CD14-positive monocyte (primary cell): Measurements from ENCODE around the gene P2RY11. TPM values are rescaled to one million over a fixed set of nuclear protein-coding genes. Genes with fewer than 3 reads are reported as not detected.

Source experiments
- DNase-seq, 3 donors: peaks; one replicate each; pipeline ENCODE4 v3.0.0-alpha.2; 2011 to 2022
- H2AFZ ChIP-seq: 2 replicates; pipeline ENCODE4 v1.6.0; 2012; ENCODE audit warnings: mild to moderate bottlenecking, low read depth, low read length, inconsistent platforms; ENCODE audit not compliant: insufficient read depth, poor library complexity, severe bottlenecking
- H3K27ac ChIP-seq, 2 donors: 1 replicate in 1 of 2; 2 replicates in 1 of 2; pipeline ENCODE4 v1.5.1; 2012 to 2013; ENCODE audit warnings: low read length in 2 of 2, control low read depth in 1 of 2, inconsistent platforms in 1 of 2, low read depth in 1 of 2, mild to moderate bottlenecking in 1 of 2
- H3K27me3 ChIP-seq, 2 donors: one replicate each; pipeline versions ENCODE4 v1.6.0 to v1.6.1; 2011 to 2013; ENCODE audit warnings: low read length in 2 of 2; ENCODE audit not compliant: control insufficient read depth in 2 of 2, insufficient read depth in 2 of 2
- H3K36me3 ChIP-seq, 2 donors: replicated peaks in 1 of 2; 1 replicate in 1 of 2; 2 replicates in 1 of 2; pipeline versions ENCODE4 v1.5.1 to v1.6.1; 2012 to 2013; ENCODE audit warnings: low read length in 2 of 2, control low read depth in 1 of 2, inconsistent platforms in 1 of 2, mild to moderate bottlenecking in 1 of 2; ENCODE audit not compliant: insufficient read depth in 2 of 2, control insufficient read depth in 1 of 2
- H3K4me1 ChIP-seq, 2 donors: 1 replicate in 1 of 2; 2 replicates in 1 of 2; pipeline versions ENCODE4 v1.5.1 to v1.6.1; 2012 to 2013; ENCODE audit warnings: low read length in 2 of 2, control low read depth in 1 of 2, inconsistent platforms in 1 of 2, mild to moderate bottlenecking in 1 of 2, moderate library complexity in 1 of 2; ENCODE audit not compliant: insufficient read depth in 2 of 2, control insufficient read depth in 1 of 2
- H3K4me2 ChIP-seq: replicated peaks from 2 replicates; pipeline ENCODE3; 2012; ENCODE audit warnings: low read length, moderate library complexity, mild to moderate bottlenecking; ENCODE audit not compliant: poor library complexity, severe bottlenecking; ENCODE audit errors: extremely low read depth
- H3K4me3 ChIP-seq, 3 experiments: fragments of 200-600 bp in 1 of 3; sonication (generic) in 1 of 3; replicated peaks in 1 of 3; 1 replicate in 2 of 3; 2 replicates in 1 of 3; pipeline ENCODE4 v1.5.1; 2011 to 2013; ENCODE audit warnings: low read length in 3 of 3, mild to moderate bottlenecking in 3 of 3, control low read depth in 2 of 3, low read depth in 2 of 3, inconsistent platforms in 1 of 3, moderate library complexity in 1 of 3
- H3K79me2 ChIP-seq: 2 replicates; pipeline ENCODE4 v1.6.0; 2012; ENCODE audit warnings: mild to moderate bottlenecking, control low read depth, inconsistent platforms, low read length, moderate library complexity; ENCODE audit not compliant: insufficient read depth
- H3K9ac ChIP-seq: 2 replicates; pipeline ENCODE4 v1.6.0; 2017; ENCODE audit warnings: low read length, mild to moderate bottlenecking; ENCODE audit not compliant: insufficient read depth, poor library complexity, severe bottlenecking
- H3K9me3 ChIP-seq, 2 donors: replicated peaks in 1 of 2; 1 replicate in 1 of 2; 2 replicates in 1 of 2; pipeline versions ENCODE4 v1.5.1 to v1.6.1; 2012 to 2013; ENCODE audit warnings: low read length in 2 of 2, control low read depth in 1 of 2; ENCODE audit not compliant: control insufficient read depth in 1 of 2, insufficient read depth in 1 of 2
- H4K20me1 ChIP-seq: 2 replicates; pipeline ENCODE4 v1.6.0; 2012; ENCODE audit warnings: mild to moderate bottlenecking, low read length, control low read depth, moderate library complexity; ENCODE audit not compliant: insufficient read depth
- H3K27ac Mint-ChIP-seq, 7 donors: one replicate each; pipeline ENCODE4 v1.8.0; 2020; ENCODE audit warnings: mild to moderate bottlenecking in 7 of 7, mixed read lengths in 7 of 7, moderate library complexity in 6 of 7, inconsistent platforms in 2 of 7
- H3K27me3 Mint-ChIP-seq, 3 donors: one replicate each; pipeline ENCODE4 v1.8.0; 2021 to 2022; ENCODE audit warnings: low read depth in 3 of 3, mild to moderate bottlenecking in 3 of 3, mixed read lengths in 3 of 3, moderate library complexity in 3 of 3, inconsistent platforms in 1 of 3
- H3K36me3 Mint-ChIP-seq, 2 donors: one replicate each; pipeline ENCODE4 v1.8.0; 2020; ENCODE audit warnings: mixed read lengths in 2 of 2, inconsistent platforms in 1 of 2, mild to moderate bottlenecking in 1 of 2
- H3K4me1 Mint-ChIP-seq: one replicate; pipeline ENCODE4 v1.8.0; 2020; ENCODE audit warnings: mild to moderate bottlenecking, mixed read lengths
- H3K4me3 Mint-ChIP-seq, 2 donors: one replicate each; pipeline ENCODE4 v1.8.0; 2020; ENCODE audit warnings: mild to moderate bottlenecking in 2 of 2, mixed read lengths in 2 of 2, moderate library complexity in 1 of 2
- H3K9me3 Mint-ChIP-seq, 7 donors: one replicate each; pipeline ENCODE4 v1.8.0; 2020 to 2022; ENCODE audit warnings: mixed read lengths in 7 of 7, mild to moderate bottlenecking in 6 of 7, moderate library complexity in 6 of 7, inconsistent platforms in 2 of 7
- WGBS: methylation state at CpG from one replicate; pipeline ENCODE4 v1.1.5; 2013; ENCODE audit warnings: missing lambda C conversion rate; ENCODE audit not compliant: insufficient coverage; 5-methylcytosine and 5-hydroxymethylcytosine counted together
- intact Hi-C, 2 donors: fragments of 100-400 bp; cut with micrococcal nuclease; formaldehyde crosslinking; loops; one replicate each; pipeline versions ENCODE4 v1.15.0 to v1.15.1; 2023
- polyA plus RNA-seq, 3 donors: library from polyadenylated mRNA; depleted of rRNA in 1 of 3; unstranded in 2 of 3; stranded (reverse) in 1 of 3; fragments of 300-500 nt in 2 of 3; fragments of >200 nt in 1 of 3; fragmentation: Illumina TruSeq in 2 of 3; gene quantifications; 1 replicate in 2 of 3; 2 replicates in 1 of 3; pipeline ENCODE4 v1.2.3, GENCODE V29; 2012 to 2021
- TF ChIP-seq, protein P1 (sequence below): fragments of 200-600 bp; IDR thresholded peaks from one replicate; pipeline ENCODE4 v1.8.0; 2022; ENCODE audit warnings: antibody characterized with exemption, mild to moderate bottlenecking

The P2RY11 gene
- polyA plus RNA-seq, 3 donors = 0.50 to 10.0 (median 0.69) TPM

DNA sequence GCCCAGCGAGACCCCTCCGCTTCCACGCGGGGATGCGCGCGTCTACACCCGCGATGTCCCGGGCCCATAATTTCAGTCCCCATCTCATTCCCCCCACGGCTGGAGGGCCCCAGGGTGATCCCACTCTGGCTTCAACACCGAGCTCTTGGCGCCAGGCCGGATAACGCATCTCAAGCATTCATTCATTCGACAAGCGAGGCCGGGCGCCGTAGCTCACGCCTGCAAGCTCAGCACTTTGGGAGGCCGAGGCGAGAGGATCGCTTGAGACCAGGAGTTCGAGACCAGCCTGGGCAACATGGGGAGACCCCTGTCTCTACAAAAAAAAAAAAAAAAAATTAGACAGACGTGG lies 14.9 kb upstream of the P2RY11 start:
- Histone ChIP-seq H3K27me3 (no peaks in the 10 kb centered on the region), H3K9ac (peak overlapping the region; percentile 53), H4K20me1 (no peaks in the 10 kb centered on the region), H3K27ac (peak overlapping the region; percentile 35 to 68), H2AFZ (peak overlapping the region; percentile 96), H3K79me2 (no peaks in the 10 kb centered on the region), H3K4me3 (peak overlapping the region in 2 of 3 experiments; percentile 36 to 69), H3K36me3 (peaks cover 19 to 20% of the 10 kb centered on the region in 2 donors), H3K4me2 (peak overlapping the region; percentile 78), H3K4me1 (peaks cover 16 to 20% of the 10 kb centered on the region in 2 donors), H3K9me3 (peaks cover 0 to 3% of the 10 kb centered on the region in 2 donors)
- Mint-ChIP-seq H3K4me1 (peaks cover 16% of the 10 kb centered on the region), H3K36me3 (peaks cover 17 to 22% of the 10 kb centered on the region in 2 donors), H3K27me3 (peaks cover 1% of the 10 kb centered on the region in 3 donors), H3K9me3 (peaks cover 0 to 7% (median 0%) of the 10 kb centered on the region in 7 donors), H3K27ac (peak overlapping the region in 2 of 7 donors; percentile 35 to 68), H3K4me3 (peak overlapping the region; percentile 39 to 64)
- DNase-seq = no peak
- intact Hi-C loops = loop anchor here (5.0 to 10.0 kb wide), 2 partner anchors 156 to 652 kb away; partner anchors contain the start of gene MRPL4 (in 2 of the 2)
- TF ChIP-seq, protein P1, sequence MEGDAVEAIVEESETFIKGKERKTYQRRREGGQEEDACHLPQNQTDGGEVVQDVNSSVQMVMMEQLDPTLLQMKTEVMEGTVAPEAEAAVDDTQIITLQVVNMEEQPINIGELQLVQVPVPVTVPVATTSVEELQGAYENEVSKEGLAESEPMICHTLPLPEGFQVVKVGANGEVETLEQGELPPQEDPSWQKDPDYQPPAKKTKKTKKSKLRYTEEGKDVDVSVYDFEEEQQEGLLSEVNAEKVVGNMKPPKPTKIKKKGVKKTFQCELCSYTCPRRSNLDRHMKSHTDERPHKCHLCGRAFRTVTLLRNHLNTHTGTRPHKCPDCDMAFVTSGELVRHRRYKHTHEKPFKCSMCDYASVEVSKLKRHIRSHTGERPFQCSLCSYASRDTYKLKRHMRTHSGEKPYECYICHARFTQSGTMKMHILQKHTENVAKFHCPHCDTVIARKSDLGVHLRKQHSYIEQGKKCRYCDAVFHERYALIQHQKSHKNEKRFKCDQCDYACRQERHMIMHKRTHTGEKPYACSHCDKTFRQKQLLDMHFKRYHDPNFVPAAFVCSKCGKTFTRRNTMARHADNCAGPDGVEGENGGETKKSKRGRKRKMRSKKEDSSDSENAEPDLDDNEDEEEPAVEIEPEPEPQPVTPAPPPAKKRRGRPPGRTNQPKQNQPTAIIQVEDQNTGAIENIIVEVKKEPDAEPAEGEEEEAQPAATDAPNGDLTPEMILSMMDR = no peak
- 39% methylated on average over 20 of the region's 26 CpGs for WGBS

GRCh38 chr19:10100163-10100785 lies 11.2 kb upstream of the P2RY11 start:
- Histone ChIP-seq H3K27me3 (no peaks in the 10 kb centered on the region), H3K36me3 (no peaks in the 10 kb centered on the region), H4K20me1 (no peaks in the 10 kb centered on the region), H3K4me1 (peaks cover 38 to 43% of the 10 kb centered on the region in 2 donors), H3K9me3 (peaks cover 0 to 3% of the 10 kb centered on the region in 2 donors), H3K79me2 (no peaks in the 10 kb centered on the region), H3K4me2 (no peak overlapping the region), H3K4me3 (no peak overlapping the region), H3K9ac (no peak overlapping the region), H2AFZ (no peak overlapping the region), H3K27ac (no peak overlapping the region)
- Mint-ChIP-seq H3K36me3 (no peaks in the 10 kb centered on the region), H3K27ac (no peak overlapping the region), H3K4me1 (peaks cover 37% of the 10 kb centered on the region), H3K4me3 (no peak overlapping the region), H3K27me3 (peaks cover 1 to 6% (median 3%) of the 10 kb centered on the region in 3 donors), H3K9me3 (peaks cover 0 to 6% (median 0%) of the 10 kb centered on the region in 7 donors)
- 93% methylated on average over 3 of the region's 5 CpGs for WGBS
- DNase-seq = no peak
- TF ChIP-seq, protein P1 = no peak
- intact Hi-C loops = loop anchor here in 1 of 2 donors (10.0 kb wide), 1 partner anchor 95 kb away; the partner anchor contains the start of gene DNMT1
